Hippocampal formation (tissue), 2 donors: ENCODE data around the gene PHKA2.
A peak's percentile ranks its signal among the peaks of the same experiment; 100 is the strongest.

Experiments used
- DNase-seq, 2 donors: peaks; one replicate each; lab custom pipeline; 2025; lab: John Stamatoyannopoulos, UW

Gene PHKA2

DNA sequence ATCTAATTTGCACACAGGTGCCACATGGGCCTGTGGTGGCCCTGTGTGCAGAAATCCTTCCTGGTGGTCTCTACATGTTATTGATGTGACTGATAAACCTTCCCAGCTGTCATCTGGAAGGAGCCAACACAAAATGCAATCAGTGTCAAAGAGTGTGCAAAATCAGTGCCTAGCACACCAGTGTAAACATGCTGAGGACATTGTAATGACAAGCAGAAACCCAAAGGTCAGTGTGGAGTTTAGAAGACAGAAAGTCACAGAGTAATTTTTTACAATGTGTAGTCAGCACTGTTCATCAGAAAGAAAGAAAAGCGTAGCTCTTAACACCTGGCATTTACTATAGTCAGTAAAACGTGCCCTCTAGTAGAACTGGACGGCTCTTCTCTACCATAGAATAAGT, 50.3 kb downstream of the PHKA2 start:
- no peak for DNase-seq

DNA sequence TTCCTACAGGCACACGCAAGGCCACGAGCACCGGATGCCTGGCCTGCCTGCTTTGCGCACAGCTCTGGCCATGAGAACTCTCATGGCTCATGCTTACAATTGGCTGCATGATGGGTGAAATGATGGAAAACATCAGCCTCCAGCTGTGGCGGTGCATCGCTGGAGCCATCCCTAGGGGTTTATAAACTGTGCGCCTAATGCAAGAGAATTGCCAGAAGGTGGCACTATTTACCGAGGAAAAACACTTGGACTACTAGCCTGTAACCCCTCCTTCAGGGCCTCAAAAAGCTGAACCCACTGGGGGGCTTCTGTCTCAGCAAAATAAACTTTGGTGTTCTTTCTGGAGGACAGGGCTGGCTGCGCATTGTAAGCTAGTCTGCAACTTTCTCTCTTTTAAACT, 51.9 kb downstream of the PHKA2 start:
- DNase-seq, result no peak

DNA sequence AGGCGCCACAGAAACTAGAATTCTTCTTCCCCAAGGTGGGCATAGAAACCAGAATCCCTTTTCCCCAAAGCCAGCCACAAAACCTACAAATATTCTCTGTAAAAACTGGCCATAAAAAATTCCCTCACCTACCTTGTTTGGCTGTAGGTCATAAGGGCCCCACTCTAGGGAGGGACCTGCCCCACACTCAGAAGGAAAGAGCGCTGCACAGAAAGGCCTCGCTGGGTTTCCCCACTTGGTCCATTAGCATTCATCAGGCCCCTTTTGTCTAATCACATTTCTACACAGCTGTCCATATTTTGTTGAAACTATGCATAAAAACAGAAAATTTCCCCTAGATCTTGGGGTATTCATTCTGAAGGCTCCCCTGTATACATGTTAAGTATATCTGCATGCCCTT, 54.1 kb downstream of the PHKA2 start:
- DNase-seq, result no peak

DNA sequence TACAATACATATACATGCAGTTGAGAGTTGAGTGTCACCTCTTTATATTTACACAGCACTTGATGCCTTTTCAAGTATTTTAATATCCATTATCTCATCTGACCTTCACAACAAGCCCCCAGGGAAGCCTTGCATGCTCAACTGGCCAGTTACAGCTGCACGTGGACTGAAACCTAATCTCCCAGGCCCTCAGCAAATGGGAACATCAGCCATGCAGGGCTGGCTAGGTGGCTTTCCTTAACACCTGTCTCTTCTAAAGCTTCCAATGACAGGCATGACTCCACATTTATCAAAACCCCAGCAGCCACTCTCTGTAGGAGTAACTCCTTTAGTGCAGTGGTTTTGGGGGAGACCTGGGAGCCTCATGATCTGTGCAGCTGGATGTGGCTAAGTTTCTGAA, 56.4 kb downstream of the PHKA2 start:
- DNase-seq, result no peak

DNA sequence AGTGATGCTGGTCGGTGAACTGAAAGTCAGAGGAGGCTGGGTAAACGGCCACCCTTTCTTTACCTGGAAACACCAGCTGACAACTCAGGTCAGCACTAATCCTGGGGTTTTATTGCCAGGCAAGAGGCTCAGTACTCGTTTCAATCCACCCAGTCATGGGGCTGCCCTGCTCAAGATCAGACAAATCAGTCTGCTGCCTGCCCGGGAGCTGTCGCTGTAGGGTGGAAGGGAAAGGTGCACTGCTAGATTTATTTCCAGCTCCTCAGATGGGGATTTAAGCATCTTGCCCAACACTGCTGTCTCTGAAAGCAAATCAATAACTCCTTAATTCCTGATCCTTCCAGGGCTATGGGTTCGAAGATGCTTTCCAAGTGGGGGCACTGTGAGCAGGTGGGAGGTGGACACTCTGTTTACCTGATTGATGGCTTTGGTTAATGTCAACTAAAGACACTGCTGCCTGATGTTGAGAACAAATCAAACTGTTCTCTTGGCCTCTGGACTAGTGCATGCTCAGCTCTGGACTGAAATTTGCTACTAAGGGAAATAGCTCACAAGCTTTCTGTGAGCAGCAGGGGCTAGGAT, 59.3 kb downstream of the PHKA2 start:
- no peak for DNase-seq

DNA sequence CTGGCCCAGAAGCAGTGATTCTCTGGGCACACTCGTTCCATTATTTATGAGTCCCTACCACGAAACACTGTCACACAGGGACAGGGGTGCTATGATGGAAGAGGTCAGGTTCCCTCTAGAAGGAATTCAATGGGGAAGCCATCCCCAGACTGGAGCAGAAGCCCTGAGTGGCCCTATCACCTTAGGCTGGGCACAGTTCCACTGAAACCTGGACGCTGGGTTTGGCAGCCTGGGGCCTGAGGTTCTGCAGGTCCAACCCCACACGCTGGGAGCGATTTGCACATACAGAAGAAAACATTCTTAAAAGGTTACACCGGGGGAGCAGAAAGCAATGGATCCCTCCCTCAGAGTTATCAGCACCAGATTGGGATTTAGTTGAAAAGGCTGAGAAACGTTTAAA, 63.3 kb downstream of the PHKA2 start:
- no peak for DNase-seq

DNA sequence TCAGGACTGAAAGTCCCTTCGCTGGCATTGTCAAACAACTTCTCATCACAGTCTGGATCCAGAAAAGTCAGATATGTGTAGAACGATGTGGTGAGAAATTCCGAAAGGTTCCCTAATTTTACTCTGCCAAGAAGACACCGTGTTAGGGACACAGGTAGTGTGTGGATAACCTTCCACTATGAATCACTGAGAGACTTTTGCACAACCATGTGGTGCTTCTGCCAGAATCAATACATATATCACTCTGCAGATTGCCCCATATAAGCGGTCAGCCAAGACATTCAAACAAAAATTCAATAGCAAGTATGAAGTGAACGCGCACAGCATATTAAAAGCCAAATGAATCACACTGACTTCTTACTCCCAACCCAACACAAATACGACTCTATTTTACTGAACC, 63.8 kb downstream of the PHKA2 start:
- DNase-seq, result no peak

DNA sequence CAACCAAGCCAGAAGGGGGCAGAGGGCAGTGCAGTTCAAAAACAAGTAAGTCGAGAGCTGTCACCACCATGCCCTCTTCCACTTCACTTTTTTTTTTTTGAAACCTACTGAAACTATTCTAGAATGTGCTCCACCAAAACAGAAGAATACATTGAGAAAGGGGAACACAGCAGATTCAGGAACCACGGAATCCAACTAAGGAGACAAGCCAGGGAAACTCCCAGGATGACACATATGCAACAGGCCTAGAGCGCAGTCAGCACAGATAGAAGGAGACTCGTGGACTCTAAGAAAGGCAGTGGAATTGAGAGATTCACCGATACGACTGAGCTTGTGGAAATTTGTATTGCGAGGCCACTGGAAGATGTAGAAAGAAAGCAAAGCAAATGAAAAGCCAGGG, 66.1 kb downstream of the PHKA2 start:
- DNase-seq, result no peak

DNA sequence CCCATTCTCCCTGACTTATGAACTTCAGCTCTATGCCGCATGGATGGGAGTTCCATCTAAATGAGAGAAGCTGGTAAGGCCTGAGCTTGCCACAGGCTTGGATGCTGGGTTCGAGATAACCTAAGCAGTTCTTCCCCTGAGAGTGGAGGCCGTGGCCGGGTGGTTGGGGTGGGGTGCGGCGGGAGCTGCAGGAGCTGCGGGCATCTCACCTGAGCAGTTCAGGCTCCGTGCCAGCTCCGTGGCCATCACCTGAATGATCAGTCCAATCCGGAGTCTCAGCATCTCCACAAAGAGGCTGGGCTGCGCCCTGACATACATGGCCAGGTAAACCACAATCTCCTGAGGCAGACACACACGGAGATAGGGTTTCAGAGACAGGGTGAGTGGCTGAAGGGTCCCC, 77.6 kb downstream of the PHKA2 start:
- DNase-seq, result no peak

DNA sequence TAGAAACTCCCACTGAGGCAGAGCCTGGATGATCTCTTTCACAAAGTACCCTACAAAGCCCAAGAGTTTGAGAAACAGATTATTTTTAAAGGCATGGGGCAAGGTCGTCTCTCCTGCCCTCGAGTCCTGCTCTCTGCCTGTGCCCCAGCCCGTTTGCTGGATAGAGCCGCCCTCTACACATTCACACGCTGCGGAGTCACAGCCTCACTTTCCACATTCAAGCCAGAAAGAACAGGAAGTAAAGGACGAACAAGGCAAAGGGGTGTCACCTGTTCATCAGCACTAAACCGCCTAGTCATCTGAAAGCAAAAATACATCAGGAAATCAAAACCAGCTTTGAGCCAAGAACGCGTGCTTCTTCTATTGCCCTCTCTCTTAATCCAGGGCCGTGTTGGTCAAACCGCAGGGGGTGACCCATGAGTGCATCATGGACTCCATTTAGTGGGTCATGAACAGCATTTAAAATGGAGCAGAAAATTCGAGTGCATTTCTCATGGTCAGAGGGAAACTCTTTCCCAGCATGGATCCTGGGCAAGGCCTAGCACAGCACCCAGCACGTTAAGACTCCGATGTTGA, 83.4 kb downstream of the PHKA2 start:
- DNase-seq, result no peak

DNA sequence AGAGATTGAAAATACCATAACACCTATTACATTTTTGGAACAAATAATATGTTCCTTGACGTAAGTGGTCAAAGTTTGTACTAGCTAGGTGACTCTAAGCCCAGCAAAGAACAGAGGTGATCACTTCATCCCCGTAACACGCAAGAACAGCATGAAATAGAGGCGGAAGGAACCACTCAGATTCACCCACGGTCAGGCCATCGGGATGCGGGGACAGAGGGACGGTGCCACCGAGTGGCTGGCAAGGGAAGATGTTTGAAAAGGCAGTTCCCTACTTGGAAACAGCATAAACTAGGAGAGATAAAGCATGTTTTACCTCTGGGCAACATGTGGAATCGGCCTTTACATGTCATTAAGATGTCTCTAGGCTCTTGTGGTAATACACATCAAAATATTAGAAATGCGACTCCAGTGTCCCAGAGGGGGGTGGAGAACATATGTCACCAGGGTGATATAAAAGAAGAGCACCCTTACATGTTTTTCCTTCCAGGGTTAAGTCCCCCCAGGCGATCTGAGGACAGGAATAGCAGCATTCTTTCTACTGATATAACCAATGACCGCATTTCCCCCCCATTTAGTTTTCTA, 84.0 kb downstream of the PHKA2 start:
- DNase-seq, result peak in 1 of 2 donors; percentile 30

DNA sequence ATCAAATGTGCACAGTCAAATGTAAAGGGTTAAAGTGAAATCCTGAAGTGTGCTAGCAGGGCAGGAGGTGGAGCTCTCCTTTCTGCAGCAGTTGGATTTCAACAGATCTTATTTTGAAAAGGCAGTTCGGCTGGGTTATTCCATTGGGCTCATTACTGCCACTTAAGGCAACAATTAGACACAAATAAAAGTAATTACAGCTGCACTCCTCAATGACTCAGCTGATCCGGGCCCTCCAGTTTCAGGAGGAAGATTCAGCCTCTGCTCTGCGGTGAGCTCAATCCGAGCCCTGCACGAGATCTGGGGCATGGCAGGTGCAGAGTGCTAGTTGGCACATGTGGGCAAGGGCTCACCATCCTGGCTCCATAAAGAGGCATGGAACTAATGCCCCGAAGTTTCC, 85.4 kb downstream of the PHKA2 start:
- no peak for DNase-seq

DNA sequence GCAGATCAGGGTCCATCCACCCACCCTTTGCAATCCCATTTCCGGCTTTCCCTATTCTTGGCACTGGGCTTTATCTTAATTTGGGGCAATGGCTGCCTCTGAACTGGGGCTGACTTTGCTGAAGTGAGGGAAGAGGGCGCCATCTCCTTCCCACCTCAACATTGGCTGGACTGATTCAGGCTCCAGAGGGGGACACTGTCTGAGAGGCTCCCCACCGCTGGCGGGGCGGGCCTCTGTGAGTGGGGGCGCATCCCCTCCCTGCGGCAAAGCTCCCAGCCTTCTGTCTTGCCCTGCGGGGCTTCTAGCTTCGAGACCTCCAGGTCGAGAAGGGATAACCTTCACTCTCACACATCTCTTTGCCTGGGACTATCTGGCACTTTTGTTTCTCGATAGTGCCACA, 85.8 kb downstream of the PHKA2 start:
- DNase-seq, result no peak

DNA sequence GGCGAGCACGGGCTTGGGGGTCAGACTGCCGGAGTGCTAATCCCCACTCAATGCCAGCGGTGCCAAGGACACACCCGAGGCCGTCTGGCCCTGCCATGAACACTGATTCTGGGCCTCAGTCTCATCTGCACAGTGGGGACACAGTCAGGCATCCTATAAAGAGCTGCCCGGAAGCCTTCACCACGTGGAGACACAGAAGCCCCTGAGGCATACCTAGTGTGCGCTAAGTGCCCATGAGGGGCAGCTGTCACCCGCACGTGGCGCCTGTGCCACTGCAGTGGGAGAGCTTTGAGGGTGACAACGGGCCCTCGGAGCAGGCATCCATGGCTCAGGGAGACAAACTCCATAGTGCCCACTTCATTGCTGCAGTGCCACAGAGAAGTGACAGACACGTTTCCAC, 86.3 kb downstream of the PHKA2 start:
- DNase-seq, result no peak

DNA sequence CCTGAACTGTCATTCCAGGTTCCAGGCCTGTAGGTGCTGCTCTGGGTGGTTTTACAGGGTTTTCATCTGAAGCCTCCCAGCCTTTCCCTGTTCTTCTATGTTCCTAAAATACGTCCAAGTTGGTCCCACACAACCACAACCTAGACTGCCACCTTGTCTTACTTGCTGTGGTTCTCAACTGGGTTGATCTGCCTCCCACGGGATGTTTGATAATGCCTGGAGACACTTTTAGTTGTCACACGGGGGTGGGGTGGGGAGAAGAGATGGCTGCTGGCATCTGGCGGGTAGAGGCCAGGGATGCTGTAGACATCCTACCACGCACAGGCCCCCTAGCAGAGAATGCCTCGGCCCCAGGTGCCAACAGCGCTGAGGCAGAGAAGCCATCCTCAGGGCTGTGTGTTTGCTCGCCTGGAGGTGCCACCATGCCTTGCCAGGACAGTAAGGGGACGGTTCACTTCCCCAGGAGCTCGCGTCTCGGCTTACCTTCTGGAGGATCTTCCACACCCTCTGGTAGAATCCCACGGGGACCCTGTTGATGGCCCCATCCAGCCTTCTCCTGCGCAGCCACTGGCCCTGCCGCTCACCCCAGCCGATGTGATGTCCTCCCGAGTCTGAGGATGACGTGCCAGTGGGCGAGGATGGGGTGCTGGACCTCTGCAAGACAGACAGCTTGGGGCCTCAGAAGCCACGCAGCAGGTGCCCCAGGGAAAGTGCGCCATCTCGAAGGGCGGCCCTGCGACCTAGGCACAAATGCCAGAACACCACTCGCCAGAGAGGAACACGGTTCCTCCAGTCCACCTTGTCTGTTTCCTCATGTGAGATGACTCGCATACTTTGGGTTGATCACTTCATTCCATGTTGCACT, 87.0 kb downstream of the PHKA2 start:
- no peak for DNase-seq

DNA sequence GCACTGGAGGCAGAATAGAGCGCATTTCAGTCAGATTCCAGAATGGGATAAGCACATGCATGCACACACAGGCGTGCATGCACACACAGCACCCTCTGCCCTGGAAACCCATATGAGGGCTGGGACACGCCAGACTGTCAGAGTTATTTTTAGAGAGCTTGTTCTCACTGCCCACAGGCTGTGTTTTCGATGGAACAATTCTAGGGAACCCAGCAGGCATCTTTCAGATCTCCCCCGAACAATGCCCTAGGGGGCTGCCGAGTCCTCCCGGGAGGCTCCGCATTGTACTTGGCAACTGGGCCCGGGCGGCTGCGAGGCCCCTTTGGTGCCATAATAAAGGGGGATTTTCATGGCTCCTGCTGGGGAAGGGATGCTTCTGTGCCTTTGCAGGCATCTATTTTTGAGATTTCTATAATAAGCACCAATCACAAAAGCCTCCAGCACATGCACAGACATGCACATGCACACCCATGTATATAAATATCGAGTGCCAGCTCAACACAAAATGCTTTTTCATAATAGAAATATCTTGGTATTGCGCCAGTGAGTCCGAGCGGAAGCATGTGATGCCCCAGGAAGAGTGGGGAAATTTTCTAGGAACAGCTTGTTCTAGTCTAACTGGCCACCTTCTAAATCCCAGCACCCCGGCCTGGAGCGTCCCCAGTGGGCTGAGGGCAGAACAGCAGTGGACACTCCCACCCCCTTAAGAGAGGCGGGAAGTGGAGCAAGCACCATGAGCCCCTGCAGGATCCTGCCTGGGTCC, 88.5 kb downstream of the PHKA2 start:
- peak in 1 of 2 donors; percentile 50 for DNase-seq

DNA sequence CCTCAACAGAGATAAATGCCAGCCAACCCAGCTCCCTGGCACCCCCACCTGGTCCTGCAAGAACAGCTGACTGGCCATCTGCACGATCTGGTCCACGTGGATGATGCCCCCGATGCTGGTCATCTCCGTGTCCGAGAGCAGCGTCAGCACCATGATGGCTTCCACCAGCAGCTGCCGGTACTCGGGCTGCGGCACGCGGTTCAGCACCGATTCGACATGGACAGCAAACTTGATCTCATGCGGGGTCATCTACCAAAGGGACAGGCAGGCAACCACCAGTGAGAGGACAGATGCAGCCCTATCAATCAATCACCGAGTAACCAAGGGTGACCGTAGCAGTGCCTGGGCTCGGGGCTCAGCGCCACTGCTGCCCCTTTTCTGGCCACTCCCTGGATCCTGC, 89.8 kb downstream of the PHKA2 start:
- DNase-seq, result no peak

DNA sequence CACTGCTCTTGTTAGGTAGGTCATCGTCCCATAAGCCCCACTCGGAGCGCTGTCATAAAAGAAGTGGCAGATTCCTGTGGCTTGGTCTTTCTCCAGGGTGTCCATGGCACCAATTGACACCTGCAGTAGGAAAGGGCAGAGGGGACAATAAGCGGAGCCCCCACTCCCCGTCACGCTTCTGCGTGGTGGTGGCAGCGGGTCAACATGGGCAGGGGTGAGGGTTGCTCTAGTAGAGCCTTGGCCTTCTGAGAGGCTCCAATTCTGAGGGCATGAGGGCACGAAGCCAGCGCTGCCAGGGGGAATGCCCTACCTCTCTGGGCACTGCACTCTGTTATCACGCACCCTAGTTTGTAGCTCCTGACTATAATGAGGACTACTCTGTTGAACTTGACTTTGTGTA, 90.4 kb downstream of the PHKA2 start:
- no peak for DNase-seq

DNA sequence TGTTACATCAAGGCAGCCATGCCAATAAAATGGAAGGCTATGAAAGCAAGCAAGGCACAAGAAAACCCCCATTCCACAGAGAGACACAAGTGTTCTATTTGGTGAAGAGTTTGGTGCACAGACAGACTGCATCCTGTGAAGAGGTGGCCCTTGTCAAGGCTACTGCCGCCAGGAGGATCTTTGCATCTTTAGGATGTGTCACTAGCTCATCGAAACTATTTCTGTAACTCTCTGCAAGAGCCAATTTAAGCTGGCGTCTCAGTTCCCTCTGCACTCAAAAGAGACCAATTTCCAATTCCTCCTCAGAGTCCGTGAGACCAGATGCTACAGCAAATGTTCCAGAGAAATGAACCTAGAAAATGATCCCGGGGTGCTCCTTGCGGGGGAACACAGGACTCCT, 91.0 kb downstream of the PHKA2 start:
- DNase-seq, result peak in 1 of 2 donors; percentile 14

DNA sequence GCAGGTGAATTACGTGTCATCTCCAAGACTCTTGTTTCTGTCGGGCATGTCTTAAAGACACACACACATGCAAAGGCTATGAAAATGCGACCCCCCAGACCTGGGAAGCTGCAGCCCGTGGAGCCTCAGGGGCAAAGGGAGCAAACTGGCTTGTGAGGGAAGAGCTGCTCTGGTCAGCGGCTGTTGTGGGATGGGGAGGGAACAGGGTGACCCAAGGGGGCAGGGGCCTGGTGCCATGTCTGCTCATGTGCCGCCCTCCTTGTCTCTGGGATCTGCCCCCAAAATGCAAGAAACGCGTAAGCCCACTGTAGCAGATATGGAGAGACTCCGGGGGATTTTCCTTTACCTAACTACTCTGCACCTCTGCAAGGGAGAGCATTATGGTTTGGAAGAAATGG, 92.4 kb downstream of the PHKA2 start:
- no peak for DNase-seq

DNA sequence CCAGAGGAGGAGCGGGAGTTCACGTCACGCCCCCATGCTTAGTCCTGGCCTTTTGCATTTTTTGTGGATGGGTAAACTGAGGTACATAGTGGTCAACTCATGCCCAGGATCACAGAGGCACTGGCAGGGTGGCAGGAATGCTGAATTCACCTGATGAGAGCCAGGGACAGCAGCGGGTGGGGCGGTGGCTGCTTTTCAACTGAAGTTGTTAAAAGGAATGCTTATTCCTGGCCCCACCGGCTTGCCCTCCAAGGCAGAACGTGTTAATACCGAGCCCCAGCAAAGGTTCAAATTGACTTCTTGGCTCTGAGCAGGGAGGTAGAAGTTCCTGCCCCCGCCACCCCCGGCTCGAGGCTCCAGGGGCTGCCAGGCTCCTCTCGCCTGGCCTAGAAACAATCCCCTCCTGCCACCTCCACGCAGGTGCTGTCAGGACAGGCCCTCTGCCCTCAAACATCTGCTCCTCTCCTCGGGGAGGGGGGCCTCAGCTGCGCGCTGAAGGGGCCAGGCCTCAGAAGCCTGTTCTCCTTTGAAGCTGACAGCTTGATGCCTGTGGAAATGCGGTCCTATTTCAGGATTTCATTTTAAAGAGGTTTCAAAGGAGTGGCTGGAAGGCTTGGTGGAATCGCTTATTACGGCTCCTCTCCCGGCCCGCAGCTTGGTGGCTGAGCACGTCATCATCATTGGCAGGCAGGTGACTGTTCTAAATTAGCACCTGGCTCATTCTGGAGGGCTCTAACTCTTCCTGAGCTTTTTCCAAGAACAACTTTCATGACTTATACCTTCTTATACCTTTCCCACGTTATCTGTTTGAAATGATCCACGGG, 93.0 kb downstream of the PHKA2 start:
- no peak for DNase-seq

DNA sequence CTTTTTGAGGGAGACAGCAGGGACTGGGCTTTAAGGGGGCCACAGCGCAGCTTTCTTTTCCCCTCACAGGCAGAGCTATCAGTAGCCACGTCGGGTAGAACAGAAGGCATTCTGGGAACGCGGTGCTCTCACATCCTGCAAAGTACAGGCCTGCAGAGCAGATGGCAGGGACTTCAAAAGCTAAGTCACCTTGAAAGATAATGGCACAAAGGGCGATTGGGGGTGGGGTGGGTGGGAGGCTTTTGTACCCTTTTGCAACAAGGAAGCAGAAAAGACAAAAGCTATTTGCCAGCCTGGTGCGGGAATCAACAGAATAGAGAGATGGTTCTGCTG, 93.9 kb downstream of the PHKA2 start:
- no peak for DNase-seq
